ENCODE results near the gene CEP128.

The CEP128 gene

DNA sequence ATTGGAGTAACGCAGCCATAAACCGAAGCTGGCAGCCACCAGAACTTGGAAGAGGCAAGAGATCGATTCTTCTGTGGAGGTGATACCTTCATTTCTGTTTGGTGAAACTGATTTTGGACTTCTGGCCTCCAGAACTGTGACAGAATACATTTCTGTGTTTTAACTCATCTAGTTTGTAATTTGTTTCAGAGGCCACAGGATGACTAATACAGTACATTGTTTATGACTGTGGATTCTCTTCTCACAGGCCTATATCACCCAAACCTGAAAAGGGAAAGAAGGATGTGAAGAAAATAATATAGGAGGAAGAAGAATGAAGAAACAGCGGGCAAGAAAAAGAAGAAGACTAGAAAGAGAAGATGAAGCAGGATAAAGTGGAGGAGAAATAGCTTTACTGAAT, 466.5 kb downstream of the CEP128 start:
- no peak for DNase-seq
- no peak for ATAC-seq
- H3K9me3 Mint-ChIP-seq = peaks cover 18 to 39% of the 10 kb centered on the region in 2 donors

GRCh38 chr14:80468331-80469122, 473.0 kb downstream of the CEP128 start:
- ATAC-seq = no peak
- H3K4me3 Mint-ChIP-seq = no peak overlapping the region
- no peaks in the 10 kb centered on the region for H3K4me1 Mint-ChIP-seq
- peaks cover 5 to 38% of the 10 kb centered on the region in 2 donors for H3K9me3 Mint-ChIP-seq
- H3K27ac Mint-ChIP-seq = no peak overlapping the region
- no peaks in the 10 kb centered on the region for H3K27me3 Mint-ChIP-seq
- DNase-seq = no peak

More for the DNA sequence above, 466.5 kb downstream of the CEP128 start:
- H3K27ac Mint-ChIP-seq = no peak overlapping the region
- no peak overlapping the region for H3K4me3 Mint-ChIP-seq
- no peaks in the 10 kb centered on the region for H3K27me3 Mint-ChIP-seq
- no peaks in the 10 kb centered on the region for H3K4me1 Mint-ChIP-seq

DNA sequence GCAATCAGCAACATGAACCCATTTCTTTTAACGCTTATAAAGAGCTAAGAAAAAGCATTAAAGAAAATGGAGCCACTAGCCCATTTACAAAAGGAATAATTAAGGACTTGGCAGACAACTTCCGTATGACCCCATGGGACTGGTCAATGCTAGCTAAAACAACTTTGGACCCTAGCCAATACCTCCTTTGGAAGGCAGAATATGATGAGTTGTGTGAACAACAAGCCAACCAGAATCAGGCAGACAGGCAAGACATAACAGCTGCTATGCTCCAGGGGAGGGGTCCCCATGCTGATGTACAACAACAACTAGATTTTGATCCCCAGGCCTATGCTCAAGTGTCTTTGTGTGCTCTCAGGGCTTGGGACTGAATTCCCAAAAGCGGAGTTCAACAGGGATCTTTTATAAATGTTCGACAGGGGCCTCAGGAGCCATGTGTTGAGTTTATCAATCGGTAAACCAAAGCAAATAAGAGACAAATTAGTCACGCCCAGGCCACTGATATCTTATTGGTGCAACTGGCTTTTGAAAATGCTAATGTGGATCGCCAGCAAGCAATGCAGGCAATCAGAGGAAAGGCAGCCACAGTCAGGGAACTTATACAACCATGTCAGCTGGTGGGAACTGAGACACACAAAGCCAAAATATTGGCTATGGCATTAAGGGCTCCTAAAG, 475.9 kb downstream of the CEP128 start:
- Mint-ChIP-seq H3K4me3 (no peak overlapping the region), H3K27me3 (no peaks in the 10 kb centered on the region), H3K27ac (no peak overlapping the region), H3K4me1 (no peaks in the 10 kb centered on the region), H3K9me3 (peaks cover 5 to 13% of the 10 kb centered on the region in 2 donors)
- ATAC-seq (no peak), DNase-seq (no peak)

- DNase-seq (no peak), ATAC-seq (no peak)
- Mint-ChIP-seq H3K27me3 (no peaks in the 10 kb centered on the region), H3K4me3 (no peak overlapping the region), H3K4me1 (no peaks in the 10 kb centered on the region), H3K27ac (no peak overlapping the region), H3K9me3 (peaks cover 0 to 9% of the 10 kb centered on the region in 2 donors)
Observed at GRCh38 chr14:80464531-80465149, 476.9 kb downstream of the CEP128 start.

DNA sequence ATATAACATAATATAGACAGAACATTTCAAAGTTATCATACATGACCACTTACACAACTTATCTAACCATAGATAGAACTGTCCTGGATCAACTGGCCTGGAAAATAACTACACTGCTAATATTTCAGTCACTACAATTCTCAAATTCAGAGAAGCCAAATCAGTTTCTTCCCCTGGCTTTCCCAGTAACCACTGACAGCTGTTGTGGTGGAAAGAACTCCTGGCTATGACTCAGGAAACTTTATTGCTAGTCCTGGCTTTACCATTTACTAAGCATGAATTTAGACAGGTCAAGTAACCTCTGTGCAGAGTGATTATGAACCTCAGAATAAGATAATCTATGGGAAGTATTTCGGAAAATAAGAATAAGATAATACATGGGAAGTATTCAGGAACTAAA, 485.3 kb downstream of the CEP128 start:
- Mint-ChIP-seq H3K4me3 (no peak overlapping the region), H3K9me3 (peaks cover 5 to 9% of the 10 kb centered on the region in 2 donors), H3K4me1 (no peaks in the 10 kb centered on the region), H3K27ac (no peak overlapping the region), H3K27me3 (no peaks in the 10 kb centered on the region)
- DNase-seq = no peak
- ATAC-seq = no peak

DNA sequence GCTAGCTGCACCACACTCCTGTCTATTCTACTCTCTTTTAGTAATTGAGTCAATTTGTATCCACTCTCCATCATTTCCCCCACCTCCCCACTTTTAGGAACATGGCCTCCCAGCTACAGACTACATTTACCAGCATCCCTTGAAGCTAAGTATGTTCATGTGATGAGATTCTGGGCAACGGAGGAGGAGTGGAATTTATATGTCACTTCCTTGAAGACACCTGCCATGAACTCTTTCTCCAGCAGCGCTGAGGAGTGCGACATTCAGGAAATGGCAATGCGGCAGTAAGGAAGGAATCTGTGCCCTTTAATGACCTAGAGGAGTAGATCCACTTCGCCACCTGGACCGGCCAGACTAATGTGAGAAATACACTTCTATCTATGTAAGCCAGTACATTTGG, 486.5 kb downstream of the CEP128 start:
- H3K4me3 Mint-ChIP-seq = no peak overlapping the region
- no peaks in the 10 kb centered on the region for H3K27me3 Mint-ChIP-seq
- ATAC-seq (no peak), DNase-seq (no peak)
- H3K9me3 Mint-ChIP-seq = peaks cover 8 to 20% of the 10 kb centered on the region in 2 donors
- H3K4me1 Mint-ChIP-seq = no peaks in the 10 kb centered on the region
- H3K27ac Mint-ChIP-seq = no peak overlapping the region

DNA sequence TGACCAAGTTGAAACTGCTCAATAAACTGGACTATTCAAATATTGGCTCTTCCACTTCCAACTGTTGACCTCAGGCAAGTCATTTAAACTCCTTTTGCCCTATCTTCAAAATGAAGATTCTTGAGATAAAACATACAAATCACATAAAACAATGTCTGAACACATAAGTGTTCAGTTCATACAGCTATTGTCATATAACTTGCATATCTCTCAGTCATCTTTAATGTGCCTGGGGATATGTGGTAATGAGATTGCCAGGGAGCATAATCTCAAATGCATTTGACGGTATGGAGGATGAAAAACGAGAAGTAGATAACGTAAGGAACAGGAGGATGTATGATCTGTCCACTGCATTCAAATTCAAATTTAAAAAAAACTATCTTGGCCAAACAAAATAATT, 493.3 kb downstream of the CEP128 start:
- peaks cover 18 to 29% of the 10 kb centered on the region in 2 donors for H3K9me3 Mint-ChIP-seq
- H3K27me3 Mint-ChIP-seq = no peaks in the 10 kb centered on the region
- no peak overlapping the region for H3K4me3 Mint-ChIP-seq
- H3K27ac Mint-ChIP-seq = no peak overlapping the region
- no peaks in the 10 kb centered on the region for H3K4me1 Mint-ChIP-seq
- no peak for DNase-seq
- ATAC-seq = no peak

GRCh38 chr14:80447392-80447791, 494.1 kb downstream of the CEP128 start:
- H3K4me3 Mint-ChIP-seq = no peak overlapping the region
- H3K27me3 Mint-ChIP-seq = no peaks in the 10 kb centered on the region
- H3K9me3 Mint-ChIP-seq = peaks cover 18 to 29% of the 10 kb centered on the region in 2 donors
- no peak for DNase-seq
- H3K27ac Mint-ChIP-seq = no peak overlapping the region
- no peaks in the 10 kb centered on the region for H3K4me1 Mint-ChIP-seq
- ATAC-seq = no peak

All from stimulated activated naive CD8-positive, alpha-beta T cell treated with anti-CD3 and anti-CD28 coated beads, Interleukin-15, amount 100 ng/mL, for 72 hours (primary cell).